NCI-H2107 treated with DMSO at 0.1 percent for 48 hours (cell line): ENCODE measurements around the gene WDR7.

Experiments used
- DNase-seq: peaks from one replicate; lab custom pipeline; 2025; ENCODE audit not compliant: unreplicated experiment; lab: John Stamatoyannopoulos, UW

The WDR7 gene

DNA sequence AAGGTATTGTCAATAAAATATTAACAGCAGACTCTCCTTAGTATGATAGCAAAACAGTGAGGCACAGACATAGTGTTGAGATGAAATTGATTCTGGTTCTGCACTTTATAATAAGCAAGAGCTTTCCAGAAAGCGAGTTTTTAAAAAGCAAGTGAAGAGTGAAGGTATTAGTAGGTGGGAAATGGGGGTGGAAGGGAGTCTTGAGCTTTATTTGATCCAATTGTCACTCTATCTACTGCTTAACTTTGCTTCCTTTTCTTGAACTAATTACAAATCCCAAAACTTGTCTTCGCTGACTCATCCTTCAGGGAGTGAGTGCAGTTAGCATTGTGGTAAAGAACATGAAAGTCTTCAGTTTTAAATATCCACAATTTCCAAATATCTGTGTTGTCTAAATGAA, 375.2 kb downstream of the WDR7 start:
- DNase-seq, result no peak

DNA sequence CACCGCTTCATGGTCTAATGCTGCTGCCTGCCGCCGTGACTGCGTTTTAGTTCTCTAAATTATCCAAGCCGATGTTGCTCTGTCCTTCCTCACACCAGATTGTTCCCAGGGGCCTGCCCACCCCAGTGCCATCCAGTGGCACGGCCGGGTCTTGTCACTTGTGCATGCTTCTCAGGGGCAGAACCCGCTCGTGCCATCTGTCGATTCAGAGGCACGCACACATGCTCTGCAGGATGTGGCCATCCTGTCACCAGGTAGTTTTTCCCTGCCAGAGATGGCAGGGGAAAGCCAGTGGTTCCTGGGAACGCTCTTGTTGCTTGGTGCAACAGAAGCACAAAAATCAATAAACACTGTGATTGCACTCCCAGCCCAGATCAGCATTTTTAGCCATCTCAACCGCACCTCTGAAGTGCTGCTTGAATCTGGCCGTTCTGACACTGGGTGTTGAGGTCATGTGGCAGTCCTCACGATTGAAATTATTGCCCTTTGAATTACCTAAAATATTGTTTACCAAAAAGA, 376.1 kb downstream of the WDR7 start:
- DNase-seq, result peak; percentile 76

DNA sequence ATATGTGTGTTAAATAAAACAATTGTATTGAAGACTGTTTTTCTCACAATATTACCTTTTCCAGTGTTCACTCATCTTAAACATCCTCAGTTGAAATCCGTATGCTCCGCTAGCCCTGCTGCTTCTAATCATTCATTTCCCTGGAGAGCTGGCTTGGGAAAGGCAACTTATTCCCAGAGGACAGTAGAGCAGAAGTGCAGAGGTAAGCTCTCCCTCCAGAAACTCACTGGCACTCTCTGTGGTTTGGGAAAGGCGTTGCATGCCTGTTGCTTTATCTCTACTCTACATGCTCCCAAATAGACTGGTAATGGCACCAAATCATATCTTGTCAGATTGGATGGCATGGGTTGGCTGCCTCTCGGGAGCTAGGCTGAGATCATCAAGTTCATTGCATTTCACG, 378.6 kb downstream of the WDR7 start:
- DNase-seq, result peak; percentile 97

DNA sequence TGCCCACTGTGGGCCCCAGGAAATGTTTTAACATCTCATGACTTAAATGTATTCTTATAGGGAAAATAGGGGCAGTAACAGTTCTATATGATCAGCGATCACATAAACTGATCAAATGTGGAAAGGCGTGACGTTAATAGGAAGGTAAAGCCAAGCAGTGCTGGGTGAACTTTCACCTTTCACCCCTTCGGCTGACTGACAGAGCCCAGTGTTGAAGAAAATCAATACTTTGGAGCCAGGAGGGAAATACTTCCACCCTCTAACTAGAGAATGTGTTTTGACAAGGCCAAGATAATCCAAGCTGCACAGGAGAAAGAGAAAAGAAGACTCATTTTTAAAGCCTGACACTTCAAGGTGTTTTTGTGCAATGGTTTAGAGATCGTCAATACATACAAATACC, 379.3 kb downstream of the WDR7 start:
- no peak for DNase-seq

DNA sequence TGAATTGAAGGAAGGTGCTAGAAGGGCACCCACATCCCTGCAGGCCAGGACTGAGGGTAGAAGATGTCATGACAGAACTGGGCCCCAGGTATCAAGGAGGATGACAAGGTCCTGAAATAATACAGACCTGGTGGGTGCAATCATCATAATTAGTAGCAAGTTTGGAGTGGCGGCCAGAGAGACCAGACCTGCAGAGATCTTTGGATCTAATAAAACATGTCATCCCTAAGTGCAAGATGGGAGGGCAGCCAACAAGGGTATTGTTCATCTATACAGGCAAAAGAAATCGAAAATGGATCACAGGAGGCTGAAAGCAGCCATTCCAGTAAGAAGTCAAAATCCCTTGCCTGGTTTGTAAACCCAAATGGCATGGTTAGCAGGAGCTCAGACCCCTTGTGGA, 384.4 kb downstream of the WDR7 start:
- no peak for DNase-seq

DNA sequence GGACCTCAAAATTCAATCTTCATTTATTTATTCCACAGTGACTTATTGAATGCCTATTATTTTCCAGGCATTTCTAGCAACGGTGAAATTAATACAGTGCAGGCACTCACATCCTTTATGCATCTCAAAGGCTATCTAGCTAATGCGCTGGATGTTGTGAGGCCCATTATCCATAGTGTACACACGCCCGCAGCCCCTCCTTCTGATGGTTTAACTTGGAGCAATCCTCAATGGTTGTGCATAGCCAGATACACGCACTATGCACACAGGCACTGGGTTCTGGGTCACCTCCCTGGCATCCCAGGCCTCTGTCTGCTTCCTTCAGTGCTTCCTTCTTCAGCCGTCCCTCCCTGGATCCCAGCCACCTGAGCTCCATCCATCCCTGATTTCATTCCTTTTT, 387.2 kb downstream of the WDR7 start:
- DNase-seq, result no peak

DNA sequence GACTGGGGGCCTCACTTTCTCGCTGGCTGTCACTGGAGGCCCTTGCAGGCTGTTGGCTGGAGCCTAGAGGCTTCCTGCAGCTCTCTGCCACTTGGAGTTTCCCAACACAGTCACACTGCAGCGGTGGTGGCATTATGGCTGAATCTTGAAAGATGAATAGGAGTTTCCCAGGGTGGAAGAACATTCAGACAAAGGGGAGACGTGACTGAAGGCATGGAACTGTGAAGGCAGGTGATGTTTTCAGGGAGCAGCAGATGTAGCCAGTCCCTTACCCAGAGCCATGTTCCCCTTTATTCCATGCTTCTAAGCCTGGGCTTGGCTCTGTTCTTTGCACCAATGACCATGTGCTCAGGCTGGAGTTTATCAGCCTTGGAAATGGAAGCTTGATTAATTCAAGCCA, 389.0 kb downstream of the WDR7 start:
- no peak for DNase-seq

DNA sequence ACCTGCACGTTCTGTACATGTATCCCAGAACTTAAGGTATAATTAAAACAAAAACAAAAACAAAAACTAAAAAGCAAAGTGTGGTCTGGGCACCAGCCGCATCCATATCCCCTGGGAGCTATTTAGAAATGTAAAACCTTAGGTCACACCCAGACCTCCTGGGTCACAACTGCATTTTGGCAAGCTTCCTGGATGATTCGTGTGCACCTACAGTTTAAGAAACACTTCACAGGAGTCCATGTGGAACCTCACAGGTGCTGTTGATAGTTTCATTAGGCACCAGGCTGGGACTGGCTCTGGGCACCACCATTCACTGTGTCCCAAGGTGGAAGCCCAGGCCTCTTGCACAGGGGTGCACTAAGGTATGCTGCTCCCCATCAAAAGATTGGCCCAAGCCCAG, 392.1 kb downstream of the WDR7 start:
- DNase-seq, result peak; percentile 91

DNA sequence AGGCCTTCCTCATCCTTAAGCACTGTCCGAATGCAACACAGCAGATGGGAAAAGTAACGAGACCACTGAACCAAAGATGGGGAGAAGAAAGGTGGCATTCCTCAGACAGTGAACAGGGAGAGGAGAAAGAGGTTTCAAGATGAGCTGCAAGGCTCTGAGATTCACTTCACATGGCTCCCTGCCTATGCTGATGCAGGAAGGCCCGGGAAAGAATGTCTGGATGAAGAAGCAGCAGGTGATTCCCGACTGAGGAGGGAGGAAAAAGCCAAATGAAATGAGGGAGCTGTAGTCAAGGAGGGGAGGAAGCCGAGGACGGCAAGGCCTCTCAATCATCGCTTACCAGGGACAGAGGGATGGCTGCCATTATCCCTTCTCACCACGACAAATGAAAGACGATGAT, 397.2 kb downstream of the WDR7 start:
- no peak for DNase-seq

DNA sequence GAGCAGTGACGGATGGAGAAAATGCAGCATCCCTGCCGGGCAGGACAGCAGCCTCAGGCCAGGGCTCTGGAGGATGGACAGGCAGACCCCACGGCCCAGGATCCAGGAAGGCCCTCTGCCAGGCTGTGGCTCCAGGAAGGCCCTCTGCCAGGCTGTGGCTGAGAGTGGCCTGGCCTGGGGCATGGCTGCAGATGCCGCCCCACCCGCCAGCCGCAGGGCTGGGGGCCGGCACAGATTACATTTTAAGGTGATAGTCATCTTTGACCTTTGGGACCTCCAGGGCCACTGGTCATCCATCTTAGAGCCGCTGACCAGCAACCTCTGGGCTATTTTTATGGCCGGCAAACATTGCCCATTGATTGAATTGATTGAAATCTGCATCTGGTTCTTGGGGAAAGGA, 397.7 kb downstream of the WDR7 start:
- DNase-seq, result no peak

DNA sequence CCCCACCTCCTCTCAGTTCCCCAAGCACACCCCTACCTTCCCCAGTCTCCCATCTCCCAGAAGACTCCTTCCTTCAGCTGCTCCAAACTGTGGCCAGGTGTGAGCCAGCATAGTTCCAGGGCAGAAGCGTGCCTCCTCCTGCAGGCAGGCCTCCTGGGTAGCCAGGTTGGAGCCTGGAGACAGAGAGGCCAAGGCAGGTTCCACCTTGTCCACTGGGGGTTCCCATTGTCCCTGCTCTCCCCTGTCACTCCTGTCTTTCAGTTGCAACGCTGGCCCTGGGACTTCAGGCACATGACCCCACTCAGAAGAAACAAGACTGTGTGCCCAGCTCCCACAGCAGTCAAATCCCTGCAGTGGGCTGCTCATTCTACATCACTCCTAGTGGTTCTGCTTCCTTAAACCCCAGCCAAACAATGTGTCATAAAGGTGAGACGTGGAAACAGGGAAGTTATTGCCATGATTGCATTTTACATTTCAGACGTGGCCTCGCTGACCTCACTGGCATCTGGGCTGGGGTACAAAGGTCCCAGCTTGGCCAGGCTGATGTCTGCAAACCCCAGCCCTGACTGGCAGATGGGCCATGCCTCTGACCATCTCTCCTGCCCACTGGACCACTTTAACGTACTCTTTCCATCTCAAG, 399.3 kb downstream of the WDR7 start:
- no peak for DNase-seq

DNA sequence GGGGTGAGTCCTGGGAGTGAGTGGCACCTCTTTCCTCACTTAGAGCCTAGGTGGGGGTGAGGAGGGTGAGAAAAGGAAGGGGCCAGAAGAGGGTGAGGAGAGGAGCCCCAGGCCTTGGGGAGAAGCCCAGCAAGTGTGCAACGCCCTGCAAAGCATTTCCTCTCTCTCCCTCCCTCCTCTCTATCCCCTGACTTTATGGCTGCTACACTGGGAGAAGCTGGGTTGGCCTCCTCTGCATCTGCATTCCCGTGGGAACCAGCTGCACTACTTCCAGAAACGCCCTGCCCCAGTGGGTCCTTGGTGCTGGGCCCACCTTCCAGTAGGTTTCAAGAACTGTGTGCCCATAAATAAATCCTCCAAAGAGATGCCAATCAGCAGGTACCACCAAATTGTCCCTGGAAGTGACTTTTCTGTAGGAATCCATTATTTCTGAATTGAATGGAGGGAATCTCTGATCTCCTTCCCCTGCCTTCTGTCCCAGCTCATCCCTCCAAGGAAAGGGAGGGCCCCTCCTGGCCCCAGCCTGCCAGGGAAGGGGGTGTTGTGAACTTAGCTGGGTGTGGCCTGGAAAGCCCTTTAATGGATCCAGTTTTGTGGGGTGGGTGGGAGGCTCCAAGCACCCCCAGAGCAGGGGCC, 400.0 kb downstream of the WDR7 start:
- no peak for DNase-seq

DNA sequence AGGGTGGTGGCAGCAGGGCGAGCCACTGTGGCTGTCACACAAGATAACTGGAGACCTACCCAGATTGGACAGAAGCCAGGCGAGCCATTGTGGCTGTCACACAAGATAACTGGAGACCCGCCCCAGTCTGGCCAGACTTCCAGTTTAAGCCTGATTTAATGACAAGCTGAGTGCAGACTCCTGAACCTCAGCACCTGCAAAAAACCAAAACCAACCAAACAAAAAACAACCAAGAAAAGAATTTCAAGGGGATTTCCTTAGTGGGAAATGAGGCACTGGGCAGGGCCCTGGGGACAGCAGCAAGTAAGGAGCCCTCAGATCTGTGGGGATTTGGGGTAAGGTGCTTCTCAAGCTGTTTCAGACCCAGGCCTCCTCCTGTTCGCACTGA, 400.5 kb downstream of the WDR7 start:
- DNase-seq, result peak; percentile 41

DNA sequence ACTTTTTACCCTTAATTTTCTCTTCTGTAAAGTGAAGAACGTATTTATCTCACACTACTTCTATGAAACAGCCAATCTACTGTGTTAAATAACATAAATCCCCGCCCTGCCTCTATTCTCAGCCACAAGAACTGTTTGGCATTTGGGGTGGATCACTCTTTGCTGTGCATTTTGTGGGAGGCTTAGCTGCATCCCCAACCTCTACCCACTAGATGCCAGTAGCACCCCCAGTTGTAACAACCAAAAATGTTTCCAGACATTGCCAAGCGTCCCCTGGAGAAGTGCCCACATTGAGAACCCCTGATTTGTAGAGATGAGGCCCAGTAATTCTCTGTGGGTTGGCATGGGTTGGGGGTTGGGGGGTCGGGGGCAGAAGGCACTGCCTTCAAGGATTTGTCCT, 401.0 kb downstream of the WDR7 start:
- DNase-seq, result no peak

DNA sequence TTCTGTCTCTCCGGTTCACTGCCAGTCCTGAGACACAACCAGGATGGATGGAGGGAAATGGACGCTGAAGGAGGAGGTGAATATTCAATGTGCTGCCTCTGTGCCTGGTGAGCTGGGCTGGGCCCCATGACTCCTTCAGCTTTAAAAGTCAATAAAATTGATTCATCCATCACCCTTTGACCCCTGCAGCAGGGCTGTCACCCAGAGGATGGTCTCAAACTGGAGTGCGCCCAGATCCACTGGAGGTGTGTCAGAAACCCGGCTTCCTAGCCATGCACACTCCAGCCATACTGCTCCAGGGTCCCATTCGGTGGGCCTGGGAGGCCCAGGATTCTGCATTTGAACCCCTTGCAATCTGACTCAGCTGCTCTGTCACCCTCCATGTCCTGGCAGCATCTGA, 401.6 kb downstream of the WDR7 start:
- DNase-seq, result no peak

DNA sequence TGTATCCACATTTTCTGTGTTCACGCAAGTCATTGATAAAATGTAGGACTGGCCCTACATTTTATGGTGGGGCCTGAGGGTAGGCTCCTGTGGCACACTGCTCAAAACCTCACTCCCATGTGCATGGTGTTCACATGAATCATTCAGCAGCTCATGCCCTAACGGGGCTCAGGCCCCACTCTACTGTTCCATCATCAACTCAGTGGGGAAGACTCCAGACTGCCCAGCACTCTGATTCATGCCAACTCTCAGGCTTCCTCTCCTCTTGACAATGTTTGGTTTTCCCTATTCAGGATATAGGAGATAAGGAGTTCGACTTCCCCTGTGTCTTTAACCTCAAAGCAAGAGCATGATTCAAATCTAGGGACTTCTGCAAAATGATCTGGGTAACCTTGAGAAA, 403.7 kb downstream of the WDR7 start:
- DNase-seq, result no peak

DNA sequence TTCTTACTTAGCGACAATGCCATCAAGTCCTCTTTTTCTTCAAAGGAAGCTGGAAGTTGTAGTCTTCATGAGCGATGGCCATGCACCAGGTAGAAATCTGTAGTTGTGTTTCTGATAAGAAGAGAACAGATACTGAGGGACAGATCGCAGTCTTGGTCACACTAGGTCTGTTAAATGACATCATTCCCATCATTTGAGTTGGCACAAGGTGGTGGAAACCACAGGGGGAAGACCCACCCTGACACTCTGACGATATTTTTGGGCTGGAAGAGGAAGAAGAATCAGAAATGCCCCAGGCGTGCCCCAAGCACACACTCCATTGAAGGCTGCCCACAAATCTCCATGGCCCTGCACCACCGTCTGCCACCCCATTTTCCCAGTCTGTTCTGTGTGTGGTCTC, 406.7 kb downstream of the WDR7 start:
- DNase-seq, result no peak

DNA sequence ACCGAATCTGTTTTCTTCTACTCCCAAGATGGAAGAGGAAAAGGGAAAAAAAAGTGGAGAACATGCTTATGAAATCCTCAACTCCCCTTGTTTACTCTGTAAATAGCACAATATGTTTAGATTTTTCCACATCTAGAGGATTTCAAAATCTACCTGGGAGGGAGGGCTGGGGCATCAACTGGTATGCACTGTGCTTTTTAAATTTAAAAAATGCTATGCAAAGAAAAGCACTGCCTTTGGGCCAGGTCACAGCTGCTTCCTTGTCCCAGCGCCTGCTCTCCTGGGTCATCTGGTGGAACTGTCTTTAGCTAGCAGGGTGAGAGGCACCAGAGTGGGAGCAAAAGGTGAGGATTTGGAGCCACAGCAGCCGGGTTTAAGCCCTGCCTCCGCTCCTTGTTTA, 407.6 kb downstream of the WDR7 start:
- no peak for DNase-seq

DNA sequence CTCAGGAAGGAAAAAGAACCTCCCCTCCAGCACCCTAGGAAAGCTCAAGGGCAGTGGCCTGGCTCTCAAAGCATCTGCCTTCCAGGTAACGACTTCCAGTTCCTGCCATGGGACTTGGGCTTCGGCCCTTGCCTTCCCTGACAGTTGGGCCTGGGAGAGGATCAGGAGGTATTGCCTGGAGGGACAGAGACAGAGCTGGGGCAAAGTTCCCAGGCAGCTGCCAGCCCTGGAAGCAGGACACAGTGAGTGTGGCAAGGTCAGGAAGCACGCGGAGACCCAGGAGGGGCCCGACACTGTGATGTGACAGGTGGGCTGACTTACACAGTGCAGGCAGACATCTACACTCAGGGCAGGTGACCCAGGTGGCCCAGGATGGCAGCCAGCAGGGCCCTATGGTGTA, 408.2 kb downstream of the WDR7 start:
- no peak for DNase-seq

DNA sequence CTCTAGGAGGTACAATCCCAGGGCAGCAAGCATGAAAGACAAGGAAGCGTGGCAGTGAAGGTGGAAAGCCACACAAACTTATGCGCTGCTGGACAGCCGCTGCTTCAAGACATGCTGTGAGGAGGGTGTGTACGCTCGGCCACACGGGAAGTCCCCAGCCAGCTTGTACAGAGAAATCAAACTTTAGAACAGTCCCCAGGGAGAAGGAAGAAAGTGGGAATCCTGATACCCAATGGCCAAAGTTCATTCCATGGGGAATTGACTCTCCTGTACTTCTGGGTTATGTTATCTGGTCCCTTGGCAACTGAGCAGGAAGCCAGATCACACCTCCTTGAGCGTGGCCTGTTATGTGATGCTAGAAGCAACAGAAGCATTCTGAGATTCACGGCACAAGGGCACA, 409.7 kb downstream of the WDR7 start:
- DNase-seq, result no peak

DNA sequence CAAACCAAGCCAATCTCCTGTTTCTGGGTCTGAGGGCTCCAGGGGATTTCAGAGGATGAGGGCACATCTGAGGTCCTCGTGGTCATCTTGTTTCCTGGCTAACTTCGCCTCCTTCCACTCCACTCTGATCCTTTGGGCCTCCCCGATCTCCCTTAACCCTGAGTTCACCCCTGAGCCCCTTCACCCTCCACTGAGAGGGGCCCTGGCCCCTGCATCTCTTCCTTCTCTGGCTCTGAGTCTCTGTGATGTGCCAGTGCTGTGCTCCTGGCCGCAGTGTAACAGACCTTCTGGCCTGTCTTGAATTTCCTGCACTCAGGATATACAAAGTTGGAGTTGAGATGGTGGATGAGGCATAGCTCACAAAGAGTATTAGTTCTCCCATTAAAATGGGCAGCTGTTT, 411.0 kb downstream of the WDR7 start:
- DNase-seq, result no peak

DNA sequence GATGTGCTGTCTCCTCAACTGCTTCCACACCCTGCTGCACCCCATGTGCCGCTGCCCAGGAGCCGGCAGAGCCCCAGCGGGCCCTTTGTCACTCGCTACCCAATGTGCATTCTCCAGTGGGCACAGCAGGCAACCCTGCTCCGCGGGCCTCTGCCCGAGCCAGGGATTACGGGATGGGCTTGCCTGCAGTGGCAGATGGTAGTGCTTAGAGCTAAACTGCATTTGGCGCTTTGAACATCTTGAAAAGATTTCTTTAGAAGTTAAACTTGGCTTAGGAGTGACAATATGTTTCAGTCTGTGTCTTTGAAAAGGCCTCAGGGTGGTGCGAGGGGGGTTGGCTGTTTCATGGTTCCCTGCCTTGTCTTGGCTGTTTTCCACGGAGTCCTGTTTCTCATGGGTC, 411.7 kb downstream of the WDR7 start:
- DNase-seq, result no peak

DNA sequence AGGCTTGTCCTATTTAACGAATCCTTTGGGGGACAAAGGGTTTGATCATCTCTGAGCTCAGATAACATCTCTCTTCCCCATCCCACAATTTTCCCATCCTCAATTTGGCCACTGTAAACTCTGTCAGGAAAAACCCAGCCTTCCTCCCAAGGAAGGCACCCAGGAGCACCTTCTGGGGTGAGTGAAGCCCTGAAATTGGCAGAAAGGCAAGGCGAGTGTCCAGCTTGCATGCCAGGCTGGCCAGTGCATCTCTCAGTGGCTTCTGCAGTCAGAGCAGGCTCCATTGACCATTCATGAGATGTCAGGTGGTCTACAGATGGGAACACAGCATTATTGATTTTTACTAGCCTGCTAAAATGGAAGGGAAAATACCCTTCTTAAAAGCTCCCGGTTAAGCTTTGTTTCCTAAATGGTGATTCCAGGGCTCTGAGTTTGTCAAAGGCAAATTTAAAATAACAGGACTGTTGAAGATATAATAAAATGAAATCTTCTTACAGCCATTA, 412.5 kb downstream of the WDR7 start:
- no peak for DNase-seq
